NCI-H2171 treated with DMSO at 0.1 percent for 48 hours (cell line): Measurements from ENCODE around the gene MFAP2.

Experiments used
- DNase-seq: peaks from one replicate; lab custom pipeline; 2025; lab: John Stamatoyannopoulos, UW

Gene MFAP2

GRCh38 chr1:16929146-16930041 is 51.0 kb downstream of the MFAP2 start:
- peak; percentile 65 for DNase-seq

- DNase-seq, result no peak
Measured at GRCh38 chr1:16927711-16928485, 52.5 kb downstream of the MFAP2 start.

GRCh38 chr1:16927256-16927655 is 53.2 kb downstream of the MFAP2 start:
- DNase-seq, result no peak

DNA sequence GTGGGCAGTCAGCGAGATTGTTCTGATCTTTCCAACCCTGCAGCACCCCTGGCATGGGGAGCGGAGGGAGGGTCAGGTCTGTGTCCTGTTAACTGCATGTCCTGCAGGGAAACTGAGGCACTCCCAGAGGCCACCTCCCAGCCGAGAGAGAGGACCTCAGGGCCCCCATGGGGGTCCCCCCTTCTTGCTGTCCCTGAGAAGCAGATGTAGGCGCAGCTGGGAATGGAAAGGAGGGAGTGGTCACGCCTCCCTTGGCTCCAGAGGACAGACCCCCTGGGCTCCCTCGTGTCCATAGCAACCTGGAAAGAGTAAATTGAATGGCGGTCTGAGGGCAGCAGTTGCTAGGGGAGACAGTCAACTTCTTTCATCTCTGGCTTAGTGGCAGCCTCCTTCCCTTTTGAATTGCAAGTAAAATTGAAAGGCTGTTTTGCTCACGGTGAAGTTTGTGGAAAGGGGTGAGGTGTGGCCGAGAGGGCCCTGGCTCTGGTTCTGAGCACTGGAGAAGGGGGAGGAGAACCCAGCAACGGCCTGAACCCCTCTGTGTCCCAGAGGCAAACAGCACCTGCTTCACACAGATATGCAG is 53.8 kb downstream of the MFAP2 start:
- no peak for DNase-seq

DNA sequence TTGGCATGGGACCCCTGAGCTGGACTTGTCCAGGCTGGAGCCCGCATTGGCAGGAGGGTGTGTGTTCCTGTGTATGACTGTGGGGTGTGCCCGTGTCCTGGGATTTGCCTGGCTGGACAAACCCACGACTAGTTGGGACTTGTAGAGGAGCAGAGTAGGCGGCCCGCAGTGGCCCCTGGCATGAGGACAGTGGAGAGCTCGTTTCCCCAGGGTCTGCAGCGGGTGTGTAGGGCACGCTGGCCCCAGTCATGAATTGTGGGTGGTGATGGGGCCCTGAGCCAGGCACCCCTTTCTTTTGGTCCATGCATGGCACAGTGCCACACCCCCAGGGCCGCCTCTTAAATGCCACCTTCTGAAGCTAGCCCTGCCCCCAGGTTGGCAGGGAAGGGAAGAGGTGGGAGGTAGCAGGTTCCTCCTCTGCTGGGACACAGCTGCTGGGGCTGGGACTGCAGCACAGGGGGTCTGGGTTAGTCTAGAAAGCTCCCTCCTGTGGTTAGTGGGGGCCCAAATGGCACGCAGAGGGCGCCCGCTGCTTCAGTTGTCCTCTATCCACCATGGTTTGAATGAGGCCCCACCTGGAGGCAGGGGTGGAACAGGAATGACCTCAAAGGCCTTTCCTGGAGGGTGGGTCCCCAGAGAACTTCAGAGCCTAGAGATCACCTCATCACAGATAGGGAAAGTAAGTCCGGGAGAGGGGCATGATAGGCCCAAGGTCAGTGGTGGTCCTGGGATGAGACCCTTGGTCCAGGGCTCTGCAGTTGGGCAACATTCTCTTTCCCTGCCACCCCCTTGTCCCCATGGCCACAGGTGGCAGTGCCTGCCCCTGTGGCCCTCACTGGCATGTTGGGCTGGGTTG is 54.6 kb downstream of the MFAP2 start:
- DNase-seq, result no peak

GRCh38 chr1:16924919-16925477 is 55.4 kb downstream of the MFAP2 start:
- DNase-seq, result no peak
